HL-60 (cell line): ENCODE measurements around the gene USP47.

Experiments used
- DNase-seq, 2 experiments: peaks; one replicate each; pipeline ENCODE4 v3.0.0-alpha.2; 2010 to 2020; ENCODE audit warnings: low read depth in 1 of 2, low spot score in 1 of 2
- H3K27ac ChIP-seq: fragments of 250-450 bp; sonication (Bioruptor Pico); replicated peaks from 2 replicates; pipeline ENCODE4 v1.5.1; 2020; ENCODE audit warnings: mild to moderate bottlenecking, moderate library complexity
- H3K27me3 ChIP-seq: fragments of 250-450 bp; sonication (Bioruptor Pico); 2 replicates; pipeline ENCODE4 v1.5.1; 2021; ENCODE audit warnings: mild to moderate bottlenecking, moderate library complexity; ENCODE audit not compliant: insufficient read depth, poor library complexity, severe bottlenecking
- H3K4me3 ChIP-seq: replicated peaks from 2 replicates; pipeline ENCODE4 v1.5.1; 2011; ENCODE audit warnings: mild to moderate bottlenecking, control low read depth, low read length; ENCODE audit not compliant: insufficient read depth
- GABPA ChIP-seq: IDR thresholded peaks from 2 replicates; pipeline ENCODE4 v1.6.1; 2012; ENCODE audit warnings: low read depth
- POLR2AphosphoS5 ChIP-seq: IDR thresholded peaks from 2 replicates; pipeline ENCODE4 v1.6.1; 2012; ENCODE audit warnings: low read depth
- SPI1 ChIP-seq: IDR thresholded peaks from 2 replicates; pipeline ENCODE4 v1.6.1; 2012; ENCODE audit warnings: low read depth, mild to moderate bottlenecking, borderline replicate concordance
- TF ChIP-seq, protein P1 (sequence below): IDR thresholded peaks from 2 replicates; pipeline ENCODE4 v1.6.1; 2012; ENCODE audit warnings: low read depth; ENCODE audit not compliant: insufficient replicate concordance
- TF ChIP-seq, protein P2 (sequence below): IDR thresholded peaks from one replicate; pipeline ENCODE4 v1.5.1; 2011; ENCODE audit warnings: low read length, control low read depth, inconsistent platforms; ENCODE audit not compliant: insufficient read depth

Gene USP47

DNA sequence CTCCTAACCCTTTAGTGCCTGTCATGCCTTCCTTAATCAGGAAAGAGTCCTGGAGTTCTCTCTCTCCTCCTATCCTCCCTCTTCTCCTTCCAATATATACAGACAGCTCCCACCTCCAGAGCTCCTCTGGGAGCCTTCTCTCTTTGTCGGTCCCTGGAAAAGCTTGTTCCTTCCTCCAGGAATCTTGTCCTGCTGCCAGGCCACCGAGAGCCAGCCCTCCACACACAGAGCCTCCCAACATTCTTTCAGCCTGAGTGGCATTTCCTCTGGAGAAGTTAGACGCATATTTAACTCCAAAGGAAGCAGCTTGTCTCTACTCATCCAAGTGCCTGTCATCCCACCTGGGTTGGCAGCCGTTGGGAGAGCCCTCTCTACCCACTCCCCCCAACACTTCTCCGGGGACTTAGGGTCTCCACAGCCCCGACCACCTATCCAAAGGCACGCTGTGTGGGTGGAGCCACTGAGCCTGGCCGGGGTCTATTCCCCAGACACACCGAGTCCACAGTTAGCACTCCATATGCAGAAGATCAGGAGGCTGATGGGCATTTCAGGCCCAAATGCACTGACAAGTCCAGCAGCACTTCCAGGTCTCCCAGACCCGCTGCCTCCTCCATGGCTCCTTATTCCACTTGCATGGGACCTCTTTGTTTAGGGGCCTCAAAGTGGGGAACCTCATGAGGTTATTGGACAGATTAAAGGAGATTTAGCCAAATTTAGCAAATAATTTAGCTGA, 135.6 kb downstream of the USP47 start:
- TF ChIP-seq, protein P1, sequence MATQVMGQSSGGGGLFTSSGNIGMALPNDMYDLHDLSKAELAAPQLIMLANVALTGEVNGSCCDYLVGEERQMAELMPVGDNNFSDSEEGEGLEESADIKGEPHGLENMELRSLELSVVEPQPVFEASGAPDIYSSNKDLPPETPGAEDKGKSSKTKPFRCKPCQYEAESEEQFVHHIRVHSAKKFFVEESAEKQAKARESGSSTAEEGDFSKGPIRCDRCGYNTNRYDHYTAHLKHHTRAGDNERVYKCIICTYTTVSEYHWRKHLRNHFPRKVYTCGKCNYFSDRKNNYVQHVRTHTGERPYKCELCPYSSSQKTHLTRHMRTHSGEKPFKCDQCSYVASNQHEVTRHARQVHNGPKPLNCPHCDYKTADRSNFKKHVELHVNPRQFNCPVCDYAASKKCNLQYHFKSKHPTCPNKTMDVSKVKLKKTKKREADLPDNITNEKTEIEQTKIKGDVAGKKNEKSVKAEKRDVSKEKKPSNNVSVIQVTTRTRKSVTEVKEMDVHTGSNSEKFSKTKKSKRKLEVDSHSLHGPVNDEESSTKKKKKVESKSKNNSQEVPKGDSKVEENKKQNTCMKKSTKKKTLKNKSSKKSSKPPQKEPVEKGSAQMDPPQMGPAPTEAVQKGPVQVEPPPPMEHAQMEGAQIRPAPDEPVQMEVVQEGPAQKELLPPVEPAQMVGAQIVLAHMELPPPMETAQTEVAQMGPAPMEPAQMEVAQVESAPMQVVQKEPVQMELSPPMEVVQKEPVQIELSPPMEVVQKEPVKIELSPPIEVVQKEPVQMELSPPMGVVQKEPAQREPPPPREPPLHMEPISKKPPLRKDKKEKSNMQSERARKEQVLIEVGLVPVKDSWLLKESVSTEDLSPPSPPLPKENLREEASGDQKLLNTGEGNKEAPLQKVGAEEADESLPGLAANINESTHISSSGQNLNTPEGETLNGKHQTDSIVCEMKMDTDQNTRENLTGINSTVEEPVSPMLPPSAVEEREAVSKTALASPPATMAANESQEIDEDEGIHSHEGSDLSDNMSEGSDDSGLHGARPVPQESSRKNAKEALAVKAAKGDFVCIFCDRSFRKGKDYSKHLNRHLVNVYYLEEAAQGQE, result no peak
- TF ChIP-seq POLR2AphosphoS5 (no peak), GABPA (no peak), SPI1 (no peak)
- TF ChIP-seq, protein P2, sequence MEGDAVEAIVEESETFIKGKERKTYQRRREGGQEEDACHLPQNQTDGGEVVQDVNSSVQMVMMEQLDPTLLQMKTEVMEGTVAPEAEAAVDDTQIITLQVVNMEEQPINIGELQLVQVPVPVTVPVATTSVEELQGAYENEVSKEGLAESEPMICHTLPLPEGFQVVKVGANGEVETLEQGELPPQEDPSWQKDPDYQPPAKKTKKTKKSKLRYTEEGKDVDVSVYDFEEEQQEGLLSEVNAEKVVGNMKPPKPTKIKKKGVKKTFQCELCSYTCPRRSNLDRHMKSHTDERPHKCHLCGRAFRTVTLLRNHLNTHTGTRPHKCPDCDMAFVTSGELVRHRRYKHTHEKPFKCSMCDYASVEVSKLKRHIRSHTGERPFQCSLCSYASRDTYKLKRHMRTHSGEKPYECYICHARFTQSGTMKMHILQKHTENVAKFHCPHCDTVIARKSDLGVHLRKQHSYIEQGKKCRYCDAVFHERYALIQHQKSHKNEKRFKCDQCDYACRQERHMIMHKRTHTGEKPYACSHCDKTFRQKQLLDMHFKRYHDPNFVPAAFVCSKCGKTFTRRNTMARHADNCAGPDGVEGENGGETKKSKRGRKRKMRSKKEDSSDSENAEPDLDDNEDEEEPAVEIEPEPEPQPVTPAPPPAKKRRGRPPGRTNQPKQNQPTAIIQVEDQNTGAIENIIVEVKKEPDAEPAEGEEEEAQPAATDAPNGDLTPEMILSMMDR, result no peak
- H3K4me3 ChIP-seq, result no peak overlapping the region
- no peak overlapping the region for H3K27ac ChIP-seq
- DNase-seq, result no peak
- H3K27me3 ChIP-seq, result no peaks in the 10 kb centered on the region

DNA sequence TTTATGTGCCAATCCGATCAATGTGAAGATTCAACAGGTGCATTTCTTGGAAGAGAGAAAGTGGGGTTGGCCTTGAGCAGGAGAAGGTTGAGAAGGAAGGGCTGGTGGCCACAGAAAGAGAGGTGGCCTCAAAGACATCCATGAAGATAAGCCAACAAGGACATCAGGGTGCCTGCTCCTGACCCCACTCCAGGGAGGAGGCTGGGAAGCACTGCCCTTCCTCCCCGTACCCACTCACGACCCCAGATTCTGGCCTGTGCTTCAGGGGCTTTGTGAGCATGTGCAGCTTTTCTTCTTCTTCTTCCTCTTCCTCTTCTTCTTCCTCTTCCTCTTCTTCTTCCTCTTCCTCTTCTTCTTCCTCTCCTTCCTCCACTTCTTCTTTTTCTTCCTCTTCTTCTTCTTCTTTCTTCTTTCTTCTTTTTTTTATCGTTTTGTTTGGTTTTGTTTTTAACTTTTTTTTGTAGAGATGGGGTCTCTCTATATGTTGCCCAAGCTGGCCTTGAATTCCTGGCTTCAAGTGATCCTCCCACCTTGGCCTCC, 136.4 kb downstream of the USP47 start:
- Histone ChIP-seq H3K27me3 (no peaks in the 10 kb centered on the region), H3K27ac (no peak overlapping the region), H3K4me3 (no peak overlapping the region)
- DNase-seq, result no peak
- peak; percentile 87 for TF ChIP-seq SPI1
- TF ChIP-seq, protein P1, result no peak

DNA sequence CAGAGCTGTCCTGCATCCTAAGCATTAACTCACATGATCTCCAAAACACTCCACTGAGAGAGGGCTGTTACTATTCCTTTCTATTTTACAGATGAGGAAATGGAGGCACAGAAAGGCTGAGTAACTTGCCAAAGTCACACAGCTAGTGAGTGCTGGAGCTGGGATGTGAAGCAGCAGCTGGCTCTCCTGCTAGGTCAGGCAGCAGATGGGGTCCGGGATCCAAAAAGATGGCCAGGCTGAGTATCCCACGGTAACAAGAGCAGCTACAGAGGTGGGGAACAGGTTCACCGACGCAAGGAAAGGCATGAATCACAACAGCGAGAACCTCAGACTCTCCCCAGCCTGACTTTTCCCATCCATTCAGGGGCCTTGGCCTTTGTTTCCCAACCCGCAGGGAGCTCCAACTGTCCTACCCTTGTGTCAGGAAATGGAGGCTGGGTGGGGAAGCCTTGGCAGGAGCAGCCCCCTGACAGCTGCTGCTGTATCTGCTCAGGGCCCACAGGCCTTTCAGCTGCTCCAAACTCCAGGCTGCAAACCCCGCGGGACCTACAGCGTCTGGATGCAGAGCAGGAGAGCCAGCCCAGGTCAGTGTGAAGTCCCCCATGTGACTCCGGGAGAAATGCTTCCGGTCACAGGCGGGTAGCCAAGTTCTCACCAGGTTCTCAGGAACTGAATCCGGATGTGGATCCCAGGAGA, 137.2 kb downstream of the USP47 start:
- TF ChIP-seq, protein P1, result no peak
- TF ChIP-seq, protein P2, result no peak
- TF ChIP-seq GABPA (no peak), POLR2AphosphoS5 (no peak), SPI1 (no peak)
- Histone ChIP-seq H3K27me3 (no peaks in the 10 kb centered on the region), H3K27ac (no peak overlapping the region), H3K4me3 (no peak overlapping the region)
- no peak for DNase-seq
